ENCODE data around the gene SLC38A11.

GRCh38 chr2:164888592-164888991 is 66.7 kb downstream of the SLC38A11 start:
- TF ChIP-seq, protein P1, sequence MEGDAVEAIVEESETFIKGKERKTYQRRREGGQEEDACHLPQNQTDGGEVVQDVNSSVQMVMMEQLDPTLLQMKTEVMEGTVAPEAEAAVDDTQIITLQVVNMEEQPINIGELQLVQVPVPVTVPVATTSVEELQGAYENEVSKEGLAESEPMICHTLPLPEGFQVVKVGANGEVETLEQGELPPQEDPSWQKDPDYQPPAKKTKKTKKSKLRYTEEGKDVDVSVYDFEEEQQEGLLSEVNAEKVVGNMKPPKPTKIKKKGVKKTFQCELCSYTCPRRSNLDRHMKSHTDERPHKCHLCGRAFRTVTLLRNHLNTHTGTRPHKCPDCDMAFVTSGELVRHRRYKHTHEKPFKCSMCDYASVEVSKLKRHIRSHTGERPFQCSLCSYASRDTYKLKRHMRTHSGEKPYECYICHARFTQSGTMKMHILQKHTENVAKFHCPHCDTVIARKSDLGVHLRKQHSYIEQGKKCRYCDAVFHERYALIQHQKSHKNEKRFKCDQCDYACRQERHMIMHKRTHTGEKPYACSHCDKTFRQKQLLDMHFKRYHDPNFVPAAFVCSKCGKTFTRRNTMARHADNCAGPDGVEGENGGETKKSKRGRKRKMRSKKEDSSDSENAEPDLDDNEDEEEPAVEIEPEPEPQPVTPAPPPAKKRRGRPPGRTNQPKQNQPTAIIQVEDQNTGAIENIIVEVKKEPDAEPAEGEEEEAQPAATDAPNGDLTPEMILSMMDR (IDR thresholded peaks at IDR 0.05; ENCODE audit: low read length): no peak
- TF ChIP-seq EZH2 (IDR thresholded peaks at IDR 0.05; ENCODE audit: borderline replicate concordance, low read length): no peak

Data from OCI-LY1 (cell line).